Small intestine (tissue), 7 donors: Measurements from ENCODE around the gene PRAC2. TPM values are rescaled to one million over a fixed set of nuclear protein-coding genes. Genes with fewer than 3 reads are reported as not detected.

Experiments
- DNase-seq, 2 donors: peaks; one replicate each; pipeline versions ENCODE4 v3.0.0 to v3.0.0-alpha.2; 2013
- FAIRE-seq: peaks from 2 replicates; lab custom pipeline; 2012; peaks lifted over from hg19 to GRCh38; lab: Jason Lieb, UNC
- H3K27ac ChIP-seq, 3 donors: one replicate each; pipeline ENCODE4 v1.5.1; 2013; ENCODE audit warnings: low read length in 2 of 3, mild to moderate bottlenecking in 2 of 3, control low read depth in 1 of 3, inconsistent platforms in 1 of 3, low read depth in 1 of 3, moderate library complexity in 1 of 3
- H3K27me3 ChIP-seq, 3 donors: one replicate each; pipeline ENCODE4 v1.6.1; 2013; ENCODE audit warnings: low read length in 3 of 3, inconsistent platforms in 1 of 3; ENCODE audit not compliant: control insufficient read depth in 3 of 3, insufficient read depth in 3 of 3
- H3K36me3 ChIP-seq, 3 donors: one replicate each; pipeline ENCODE4 v1.6.1; 2013; ENCODE audit warnings: low read length in 3 of 3, inconsistent platforms in 1 of 3, low read depth in 1 of 3, mild to moderate bottlenecking in 1 of 3, moderate library complexity in 1 of 3; ENCODE audit not compliant: control insufficient read depth in 3 of 3, insufficient read depth in 2 of 3
- H3K4me1 ChIP-seq, 3 donors: one replicate each; pipeline ENCODE4 v1.6.1; 2013; ENCODE audit warnings: low read length in 2 of 3, inconsistent platforms in 1 of 3, low read depth in 1 of 3, mild to moderate bottlenecking in 1 of 3, moderate library complexity in 1 of 3; ENCODE audit not compliant: control insufficient read depth in 3 of 3, insufficient read depth in 2 of 3
- H3K4me3 ChIP-seq, 3 donors: one replicate each; pipeline ENCODE4 v1.5.1; 2013; ENCODE audit warnings: low read length in 3 of 3, control low read depth in 1 of 3, inconsistent platforms in 1 of 3, low read depth in 1 of 3, mild to moderate bottlenecking in 1 of 3, moderate library complexity in 1 of 3
- H3K9me3 ChIP-seq, 2 donors: one replicate each; pipeline ENCODE4 v1.6.1; 2013; ENCODE audit warnings: low read depth in 1 of 2, low read length in 1 of 2; ENCODE audit not compliant: control insufficient read depth in 2 of 2, insufficient read depth in 1 of 2
- WGBS, 3 donors: extraction: QIAGEN DNeasy Blood & Tissue Kit; methylation state at CpG; one replicate each; pipeline ENCODE4 v1.1.7; 2013; 5-methylcytosine and 5-hydroxymethylcytosine counted together
- polyA plus RNA-seq, 4 donors: library from polyadenylated mRNA; stranded (reverse) in 3 of 4; unstranded in 1 of 4; fragments of 200-250 nt in 3 of 4; fragments of 120-200 nt in 1 of 4; gene quantifications; one replicate each; pipeline versions ENCODE4 v1.2.1 to v1.2.3, GENCODE V29; 2013
- donor health status: healthy with polysubstance abuse.
- donor health status: control.
- donor health status: control.
- donor health status: Bipolar disorder and iron deficiency.
- donor health status: healthy.

PRAC2 gene
- polyA plus RNA-seq, 4 donors, result not detected

DNA sequence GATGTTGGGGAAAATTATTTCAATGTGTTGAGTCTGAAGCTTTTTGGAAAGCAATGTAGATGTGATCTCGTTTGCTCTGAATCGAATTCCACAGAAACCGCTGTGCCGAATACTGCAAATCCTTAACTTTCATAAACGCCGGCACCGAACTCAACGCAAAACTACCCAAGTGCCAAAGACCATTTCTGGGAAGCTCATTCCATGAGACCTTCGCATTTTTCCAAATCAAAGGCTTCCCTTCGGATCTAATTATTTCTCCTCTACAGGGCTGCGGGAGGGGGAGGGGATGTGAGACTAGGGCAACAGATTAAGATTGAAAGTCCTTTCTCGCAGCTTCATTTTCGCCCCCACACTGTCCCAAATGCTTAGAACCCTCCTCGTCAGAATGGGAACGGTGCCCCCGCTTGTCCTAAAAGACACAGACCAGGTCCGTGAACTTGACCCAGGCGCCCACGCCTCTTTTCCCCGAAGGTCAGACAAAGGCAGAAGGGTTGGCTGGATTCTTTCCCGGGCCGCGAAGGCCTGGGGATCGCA lies 4.7 kb upstream of the PRAC2 start:
- DNase-seq, result peak in 1 of 2 donors; percentile 64
- Histone ChIP-seq H3K4me1 (peaks cover 0 to 4% (median 0%) of the 10 kb centered on the region in 3 donors), H3K27me3 (peaks cover 2 to 89% (median 58%) of the 10 kb centered on the region in 3 donors), H3K27ac (no peak overlapping the region), H3K4me3 (peak overlapping the region in 1 of 3 donors; percentile 34), H3K9me3 (peaks cover 0 to 3% of the 10 kb centered on the region in 2 donors), H3K36me3 (no peaks in the 10 kb centered on the region)
- no peak for FAIRE-seq
- 8 to 11% (median 10%) methylated on average over 23 to 24 of the region's 24 CpGs for WGBS, 3 donors

GRCh38 chr17:48718761-48719641 lies 4.0 kb upstream of the PRAC2 start:
- H3K9me3 ChIP-seq, result peaks cover 0 to 3% of the 10 kb centered on the region in 2 donors
- no peaks in the 10 kb centered on the region for H3K36me3 ChIP-seq
- no peak for FAIRE-seq
- H3K4me3 ChIP-seq, result peak overlapping the region in 1 of 3 donors; percentile 34
- peak in 1 of 2 donors; percentile 56 for DNase-seq
- H3K4me1 ChIP-seq, result peaks cover 0 to 9% (median 5%) of the 10 kb centered on the region in 3 donors
- H3K27me3 ChIP-seq, result peaks cover 2 to 89% (median 64%) of the 10 kb centered on the region in 3 donors
- no peak overlapping the region for H3K27ac ChIP-seq
- WGBS, 3 donors, result 3 to 6% (median 5%) methylated on average over 70 to 80 of the region's 80 CpGs

GRCh38 chr17:48719642-48720265 lies 3.2 kb upstream of the PRAC2 start:
- FAIRE-seq (no peak), DNase-seq (peak in 1 of 2 donors; percentile 52)
- H3K27ac ChIP-seq, result no peak overlapping the region
- H3K4me3 ChIP-seq, result peak overlapping the region in 1 of 3 donors; percentile 34
- peaks cover 2 to 94% (median 64%) of the 10 kb centered on the region in 3 donors for H3K27me3 ChIP-seq
- no peaks in the 10 kb centered on the region for H3K36me3 ChIP-seq
- 8 to 12% (median 9%) methylated on average over 36 to 37 of the region's 37 CpGs for WGBS, 3 donors
- peaks cover 0 to 3% of the 10 kb centered on the region in 2 donors for H3K9me3 ChIP-seq
- H3K4me1 ChIP-seq, result peaks cover under 1 to 11% (median 5%) of the 10 kb centered on the region in 3 donors

- no peak overlapping the region for H3K27ac ChIP-seq
- FAIRE-seq, result no peak
- 16 to 19% (median 18%) methylated on average over 10 to 11 of the region's 11 CpGs for WGBS, 3 donors
Measured at GRCh38 chr17:48720266-48721008, 2.5 kb upstream of the PRAC2 start.

DNA sequence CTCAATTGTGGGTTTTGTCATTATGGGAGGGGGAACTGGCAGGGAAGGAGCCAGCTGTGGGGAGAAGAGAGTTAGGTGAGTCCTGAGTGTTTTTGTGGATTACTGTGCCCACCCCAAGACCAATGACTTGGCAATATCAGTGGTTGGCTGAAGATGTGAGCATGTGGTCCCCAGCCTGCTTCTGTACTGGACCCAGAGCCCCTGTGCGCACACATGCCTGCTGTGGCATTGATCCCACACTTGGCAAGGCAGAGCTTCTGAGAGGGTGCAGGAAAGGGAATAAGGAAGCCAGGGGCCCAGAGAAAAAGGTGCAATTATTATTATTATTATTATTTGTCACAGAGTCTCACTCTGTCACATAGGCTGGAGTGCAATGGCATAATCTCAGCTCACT lies 2.0 kb upstream of the PRAC2 start:
- DNase-seq, result no peak
- no peak for FAIRE-seq
- no peaks in the 10 kb centered on the region for H3K36me3 ChIP-seq
- no peak overlapping the region for H3K27ac ChIP-seq
- H3K4me1 ChIP-seq, result peaks cover 2 to 18% (median 5%) of the 10 kb centered on the region in 3 donors
- peaks cover 0 to 96% (median 73%) of the 10 kb centered on the region in 3 donors for H3K27me3 ChIP-seq
- H3K4me3 ChIP-seq, result peak overlapping the region in 1 of 3 donors; percentile 9
- 57 to 100% (median 83%) methylated on average over 1 of the region's 1 CpG for WGBS, 3 donors
- H3K9me3 ChIP-seq, result peaks cover 0 to 3% of the 10 kb centered on the region in 2 donors

More at GRCh38 chr17:48720266-48721008, 2.5 kb upstream of the PRAC2 start:
- H3K27me3 ChIP-seq, result peaks cover 2 to 95% (median 67%) of the 10 kb centered on the region in 3 donors
- peaks cover 2 to 18% (median 5%) of the 10 kb centered on the region in 3 donors for H3K4me1 ChIP-seq
- H3K36me3 ChIP-seq, result no peaks in the 10 kb centered on the region
- H3K9me3 ChIP-seq, result peaks cover 0 to 3% of the 10 kb centered on the region in 2 donors
- peak overlapping the region in 1 of 3 donors; percentile 34 for H3K4me3 ChIP-seq
- DNase-seq, result peak in 1 of 2 donors; percentile 47

DNA sequence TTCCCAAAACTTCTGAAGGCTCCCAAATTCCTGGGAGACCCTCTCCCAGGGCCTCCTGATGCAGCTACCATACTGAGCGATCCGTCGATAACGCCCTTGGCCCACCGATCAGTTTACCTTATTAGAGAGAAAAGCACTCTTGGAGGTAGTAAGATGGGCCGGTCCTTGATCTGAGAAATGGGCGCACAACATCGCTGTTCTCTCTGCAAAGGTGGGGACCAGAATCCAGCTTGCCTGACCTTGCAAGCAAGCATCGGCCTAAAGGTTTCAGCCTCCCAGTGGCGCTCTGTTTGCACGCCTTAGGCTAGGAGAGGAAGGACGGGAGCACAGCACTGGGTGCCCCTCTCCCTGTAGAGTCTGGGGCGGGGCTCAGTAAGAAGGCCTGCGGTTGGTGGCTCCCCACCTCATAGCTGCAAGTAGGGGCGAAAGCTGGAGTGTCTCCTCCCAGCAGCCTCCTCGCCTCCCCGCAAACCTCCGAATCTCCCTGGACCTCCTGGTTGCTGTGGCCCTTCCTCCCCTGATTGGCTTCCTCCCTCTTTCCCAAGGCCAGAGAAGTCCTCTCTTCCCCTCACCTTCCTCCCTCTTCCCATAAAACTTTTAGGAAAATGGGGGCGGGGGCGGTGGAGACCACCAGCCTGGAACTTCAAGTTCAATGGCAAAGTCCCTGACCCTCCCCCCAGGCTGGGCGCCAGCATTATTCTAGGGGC lies 631 bp upstream of the PRAC2 start, which contains the start of gene PRAC1:
PRAC1 (minus strand) TSS at position 318 of the 707 bp plus-strand sequence; CDS start at position 192, 126 bp downstream.
- no peak within 1 kb of the TSS for H3K27ac ChIP-seq
- peaks cover 0 to 3% of the 10 kb centered on the region in 2 donors for H3K9me3 ChIP-seq
- 9 to 12% (median 12%) methylated on average over 20 to 21 of the region's 21 CpGs for WGBS, 3 donors
- H3K36me3 ChIP-seq, result no peaks in the 10 kb centered on the region
- FAIRE-seq (no peak), DNase-seq (peak in 1 of 2 donors; percentile 41)
- H3K27me3 ChIP-seq, result peaks cover 0 to 99% (median 77%) of the 10 kb centered on the region in 3 donors
- H3K4me3 ChIP-seq, result peak within 1 kb of the TSS in 2 of 3 donors; percentile 11 to 48
- H3K4me1 ChIP-seq, result peaks cover 2 to 18% (median 5%) of the 10 kb centered on the region in 3 donors

DNA sequence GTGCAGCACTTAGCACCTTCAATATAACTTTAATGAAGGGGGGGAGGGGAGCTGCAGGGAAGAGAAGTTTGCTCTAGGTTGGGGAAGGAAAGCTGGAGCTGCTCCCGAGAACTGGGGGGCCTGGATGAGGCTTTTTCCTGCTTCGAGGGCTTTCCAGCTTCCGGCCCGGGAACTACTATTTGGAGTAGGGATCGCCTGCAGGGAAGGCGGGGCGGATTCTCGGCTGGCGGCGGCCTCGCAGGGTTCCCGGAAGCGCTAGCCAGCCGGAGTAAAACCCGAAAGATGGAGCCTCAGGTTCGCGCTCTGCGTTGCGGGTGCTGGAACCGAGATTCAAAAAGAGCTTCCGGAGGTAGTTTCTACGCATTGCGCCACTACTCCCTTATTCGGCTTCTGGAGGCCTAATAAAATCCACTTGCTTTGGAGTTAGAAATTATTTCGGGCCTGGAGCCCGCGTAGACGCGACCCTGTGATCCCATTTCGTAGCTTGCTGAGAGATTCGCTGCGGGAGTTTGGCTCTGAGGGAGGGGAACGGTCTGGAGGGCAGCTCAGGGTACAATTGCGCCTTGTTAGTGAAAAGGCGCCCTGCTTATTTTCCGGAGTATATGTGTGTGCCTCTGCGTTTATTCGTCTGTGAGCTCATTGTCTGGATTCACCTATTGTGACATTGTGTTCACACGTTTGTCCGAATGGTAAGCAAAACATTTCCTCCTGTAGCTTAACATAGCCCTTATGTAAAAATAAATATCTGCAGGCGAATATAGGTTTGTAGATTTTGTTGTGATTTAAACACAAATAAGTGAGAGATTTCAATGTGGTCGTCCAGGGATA lies 652 bp downstream of the PRAC2 start:
- no peak overlapping the region for H3K27ac ChIP-seq
- DNase-seq (peak in 1 of 2 donors; percentile 38), FAIRE-seq (no peak)
- H3K27me3 ChIP-seq, result peaks cover 0 to 100% (median 81%) of the 10 kb centered on the region in 3 donors
- peak overlapping the region; percentile 1 to 31 (median 3) for H3K4me3 ChIP-seq
- H3K9me3 ChIP-seq, result peaks cover 0 to 3% of the 10 kb centered on the region in 2 donors
- H3K36me3 ChIP-seq, result no peaks in the 10 kb centered on the region
- H3K4me1 ChIP-seq, result peaks cover 2 to 18% (median 5%) of the 10 kb centered on the region in 3 donors
- WGBS, 3 donors, result 7 to 8% (median 8%) methylated on average over 42 of the region's 42 CpGs
